GM18526 (cell line): ENCODE data around the gene ASB3.

Source experiments
- POLR2A ChIP-seq: IDR thresholded peaks from 3 replicates; pipeline ENCODE4 v1.6.1; 2011; ENCODE audit not compliant: insufficient read length; ENCODE audit errors: extremely low read depth

The ASB3 gene

DNA sequence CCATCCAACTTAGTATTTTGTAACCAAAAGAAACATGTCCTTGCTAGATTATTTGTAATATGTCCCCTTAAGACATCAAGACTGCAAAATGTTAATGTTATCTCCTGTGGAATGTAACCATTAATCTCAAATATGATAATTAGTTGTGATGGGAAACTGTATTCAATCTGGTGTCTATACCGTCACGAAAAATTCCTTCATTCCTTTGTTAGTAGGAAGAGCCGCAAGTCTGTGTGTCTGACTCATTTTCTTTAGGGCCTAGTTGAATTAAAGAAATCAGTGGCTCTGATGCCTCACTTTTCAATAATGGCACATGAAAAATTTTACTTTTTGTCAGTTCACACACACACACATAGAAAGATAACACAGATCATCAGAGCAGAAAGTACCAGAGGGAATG, 146.3 kb downstream of the ASB3 start:
- TF ChIP-seq POLR2A, result no peak

DNA sequence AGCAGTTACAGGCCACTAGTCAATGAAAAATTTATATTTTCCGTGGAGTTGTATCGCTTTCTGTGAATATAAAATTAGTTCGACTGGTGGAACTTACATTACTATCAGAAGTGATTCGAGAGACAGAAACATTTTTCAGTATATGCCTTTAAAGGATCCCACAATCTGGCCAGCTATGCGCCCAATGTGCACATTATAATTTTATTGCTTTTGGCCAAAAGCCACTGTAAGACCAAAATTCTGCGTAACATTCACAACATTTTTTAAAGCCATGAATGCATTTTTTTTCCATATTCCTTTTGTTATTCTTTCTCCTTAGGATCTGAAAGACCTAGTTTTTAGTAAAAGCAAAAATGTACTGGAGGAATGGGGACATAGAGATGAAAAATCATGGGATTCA, 150.2 kb downstream of the ASB3 start:
- no peak for TF ChIP-seq POLR2A

DNA sequence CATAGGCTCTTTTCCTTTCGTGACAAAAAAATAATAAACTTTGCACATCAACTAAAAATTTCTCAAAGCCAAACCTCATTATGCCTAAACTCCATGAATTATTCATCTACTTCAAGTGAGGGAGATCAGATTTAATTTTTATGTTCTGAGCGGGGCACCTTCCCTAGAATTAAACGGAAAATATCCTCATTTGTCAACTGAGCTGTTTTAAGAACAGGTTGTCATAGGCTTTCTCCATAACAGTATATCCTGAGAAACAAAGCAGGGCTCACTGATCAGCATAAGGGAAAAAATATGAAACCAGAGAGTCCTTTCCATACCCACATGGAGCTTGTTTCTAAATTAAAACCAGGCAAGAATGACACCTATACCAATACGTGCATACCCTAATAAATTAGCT, 150.6 kb downstream of the ASB3 start:
- TF ChIP-seq POLR2A, result no peak

DNA sequence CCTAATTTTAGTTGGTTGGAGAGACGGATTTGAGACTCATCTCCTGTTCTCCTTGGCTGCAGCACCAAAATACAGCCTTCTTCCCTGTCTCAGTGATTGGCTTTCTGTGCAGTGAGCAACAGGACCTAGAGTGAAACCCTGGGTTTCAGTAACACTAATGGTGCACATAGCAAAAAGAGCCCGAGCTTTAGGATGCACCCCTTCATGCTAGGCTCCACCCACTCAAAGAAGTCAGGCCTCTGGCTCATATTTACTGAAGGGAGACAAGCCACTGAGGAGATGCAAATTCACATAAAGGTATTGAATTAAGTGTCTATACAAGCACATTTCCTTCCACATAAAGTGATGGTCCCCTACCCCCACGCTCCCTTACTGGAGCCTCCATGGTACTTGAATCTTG, 151.1 kb downstream of the ASB3 start:
- no peak for TF ChIP-seq POLR2A

DNA sequence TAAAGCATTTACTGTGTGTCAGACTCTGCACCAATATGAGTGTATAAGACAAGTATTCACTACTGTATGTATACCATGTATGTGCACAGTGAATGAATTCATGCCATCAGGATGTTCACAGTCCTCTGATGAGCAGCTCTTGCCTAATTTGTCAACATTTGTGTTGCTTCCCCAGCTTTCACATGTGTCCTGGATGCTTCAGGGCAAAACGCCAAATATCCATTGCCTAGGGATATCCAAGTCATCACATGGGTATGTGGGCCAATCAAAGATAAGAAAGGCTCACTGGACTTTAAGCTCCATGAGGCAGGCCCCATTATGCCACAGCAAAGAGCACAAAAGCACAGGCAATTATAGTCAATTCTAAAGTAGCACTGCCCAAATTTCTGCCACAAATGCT, 153.3 kb downstream of the ASB3 start:
- no peak for TF ChIP-seq POLR2A

DNA sequence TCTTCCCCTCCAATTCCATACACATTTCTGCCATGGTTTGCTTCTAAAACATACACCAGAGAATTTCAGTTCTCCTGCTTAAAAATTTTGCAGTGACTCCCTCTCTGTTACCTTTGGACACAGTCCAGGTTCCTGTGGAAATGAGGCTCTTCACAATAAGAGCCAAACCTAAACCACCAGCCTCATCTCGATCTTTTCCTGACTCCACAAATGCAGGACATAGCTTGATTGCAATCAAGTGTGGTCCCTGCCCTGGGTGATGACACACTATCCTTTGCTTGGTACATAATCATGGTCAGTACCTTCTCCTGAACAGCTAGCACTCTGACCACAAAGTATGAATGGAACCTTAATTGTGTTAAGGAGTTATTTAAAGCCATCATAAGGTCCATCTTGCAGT, 154.0 kb downstream of the ASB3 start:
- no peak for TF ChIP-seq POLR2A

DNA sequence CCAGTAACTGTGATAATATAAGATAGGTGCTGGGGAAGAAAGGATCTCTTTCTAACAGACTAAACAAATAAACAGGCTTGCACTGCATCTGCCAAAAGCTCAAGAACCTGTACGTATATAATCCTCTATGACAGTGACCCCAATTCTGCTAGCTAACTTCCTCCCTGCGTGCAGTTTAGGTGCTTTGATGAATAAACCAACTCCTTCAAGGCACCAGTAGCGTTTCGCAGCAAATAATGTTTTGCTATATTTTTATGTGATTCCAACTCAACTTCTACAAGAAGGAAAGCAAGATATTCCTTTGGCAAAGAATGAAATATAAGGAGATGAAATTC, 154.7 kb downstream of the ASB3 start:
- no peak for TF ChIP-seq POLR2A

DNA sequence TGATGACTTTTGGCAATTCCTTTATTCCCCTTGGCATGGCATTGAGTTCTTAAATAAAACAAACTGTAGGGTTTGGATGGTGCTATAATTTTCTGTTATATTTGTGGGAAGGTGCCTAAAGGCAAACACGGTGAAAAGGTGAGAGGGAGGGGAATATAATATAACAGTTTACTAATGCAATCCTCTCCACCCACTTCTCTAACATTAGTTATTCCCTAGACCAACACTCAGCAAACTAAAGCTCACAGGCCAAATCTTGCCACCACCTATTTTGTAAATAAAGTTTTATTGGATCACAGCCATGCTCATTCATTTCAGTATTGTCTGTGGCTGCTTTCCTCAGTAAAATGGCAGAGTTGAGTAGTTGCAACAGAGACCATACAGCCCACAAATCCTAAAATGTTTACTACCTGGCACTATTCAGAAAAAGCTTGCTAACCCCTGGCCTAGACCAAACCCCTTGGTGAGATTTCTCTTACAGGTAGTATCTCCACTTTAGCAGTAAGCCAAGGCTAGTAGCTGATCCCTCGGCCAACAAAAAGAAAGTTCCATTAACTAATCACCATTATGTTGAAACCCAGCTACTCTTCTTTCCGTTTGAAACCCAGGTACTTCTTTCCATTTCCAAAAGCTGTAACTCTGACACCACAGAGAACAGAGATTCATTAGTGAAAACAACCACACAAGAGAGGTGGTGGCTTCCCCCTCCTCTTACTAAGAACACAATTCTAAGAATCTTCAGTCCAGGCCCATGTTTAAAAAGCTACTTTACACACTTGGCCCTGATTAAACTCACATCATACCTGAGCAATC, 155.2 kb downstream of the ASB3 start:
- no peak for TF ChIP-seq POLR2A

DNA sequence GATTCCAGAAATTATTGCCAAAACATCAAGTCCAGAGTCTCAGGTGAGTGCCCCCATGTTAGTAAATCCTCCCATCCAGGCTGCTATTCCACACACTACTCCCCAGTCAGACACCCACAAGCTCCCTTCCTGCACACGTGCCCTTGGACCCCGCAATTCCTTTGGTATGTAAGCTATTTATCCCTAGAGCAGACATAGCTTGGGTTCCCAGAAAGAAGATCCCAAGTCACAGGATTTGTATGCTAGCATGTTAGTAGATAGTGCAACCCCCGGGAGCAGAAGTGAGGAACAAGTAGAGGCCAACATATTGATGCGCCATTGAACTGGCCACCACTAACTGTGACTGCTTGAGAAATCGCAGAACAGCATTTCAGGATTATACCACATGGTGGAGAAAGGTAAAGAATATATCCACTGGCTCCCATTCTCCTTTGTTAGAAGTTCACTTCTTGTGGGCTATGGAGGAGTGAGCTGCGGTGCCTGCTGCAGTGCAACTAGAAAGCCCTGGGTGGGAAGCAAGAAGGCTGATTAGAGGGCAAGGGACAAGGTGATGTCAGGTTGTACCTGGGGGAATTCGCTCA, 156.6 kb downstream of the ASB3 start:
- TF ChIP-seq POLR2A, result no peak

DNA sequence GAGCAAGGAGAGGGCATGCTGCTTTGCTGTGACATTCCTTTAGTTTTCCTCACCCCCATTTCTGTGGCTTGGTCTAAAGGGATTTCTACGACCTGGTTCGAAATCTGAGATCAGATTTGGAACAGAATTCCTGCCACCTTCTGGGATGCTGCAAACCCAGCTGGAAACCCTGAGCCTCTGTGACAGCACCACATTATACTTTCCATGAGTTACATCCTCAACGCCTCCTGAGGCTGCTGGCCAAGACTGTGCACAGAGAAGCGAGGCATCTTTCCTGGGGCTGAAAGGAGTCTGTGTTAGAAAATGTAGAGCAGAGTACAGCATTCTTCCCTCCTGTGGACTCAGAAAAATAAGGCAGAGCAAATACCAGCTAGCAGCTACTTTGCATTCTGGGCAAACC, 157.3 kb downstream of the ASB3 start:
- no peak for TF ChIP-seq POLR2A

DNA sequence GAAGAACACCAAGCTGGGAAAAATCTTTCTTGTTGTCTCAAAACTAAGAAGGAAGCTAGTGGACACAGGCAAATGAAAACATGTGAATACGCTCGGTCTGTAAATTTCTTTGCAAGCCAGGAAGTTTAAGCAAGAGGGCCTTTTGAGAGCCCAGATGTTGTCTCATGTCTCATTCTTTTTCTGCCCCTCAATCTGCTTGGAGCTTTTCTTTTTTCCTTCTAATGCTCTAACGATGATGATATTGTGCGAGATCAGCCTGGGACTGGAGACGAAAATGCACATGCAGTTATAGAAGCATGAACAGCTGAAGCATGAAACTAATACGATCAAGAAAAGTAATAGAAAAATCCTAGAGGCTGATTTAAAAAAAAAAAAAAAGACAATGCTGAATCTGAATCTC, 157.8 kb downstream of the ASB3 start:
- no peak for TF ChIP-seq POLR2A

DNA sequence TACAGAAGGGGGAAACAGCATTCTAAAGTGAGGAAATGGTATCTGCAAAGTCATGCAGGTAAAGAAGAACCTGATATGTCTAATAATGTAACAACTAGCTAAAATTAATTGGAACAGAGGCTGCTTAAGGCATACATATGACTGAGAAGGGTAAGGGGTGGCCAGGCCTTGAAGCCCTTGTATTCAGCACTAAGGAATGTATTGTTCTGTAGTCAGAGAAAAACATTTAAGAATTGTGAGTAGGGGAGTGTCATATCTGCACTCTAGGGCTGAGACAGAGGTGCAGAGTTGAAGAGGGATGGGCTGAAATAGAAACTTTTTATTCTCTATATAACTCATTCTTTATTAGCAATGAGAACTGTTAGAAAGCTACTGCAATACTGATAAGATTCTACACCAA, 164.6 kb downstream of the ASB3 start:
- TF ChIP-seq POLR2A, result no peak

DNA sequence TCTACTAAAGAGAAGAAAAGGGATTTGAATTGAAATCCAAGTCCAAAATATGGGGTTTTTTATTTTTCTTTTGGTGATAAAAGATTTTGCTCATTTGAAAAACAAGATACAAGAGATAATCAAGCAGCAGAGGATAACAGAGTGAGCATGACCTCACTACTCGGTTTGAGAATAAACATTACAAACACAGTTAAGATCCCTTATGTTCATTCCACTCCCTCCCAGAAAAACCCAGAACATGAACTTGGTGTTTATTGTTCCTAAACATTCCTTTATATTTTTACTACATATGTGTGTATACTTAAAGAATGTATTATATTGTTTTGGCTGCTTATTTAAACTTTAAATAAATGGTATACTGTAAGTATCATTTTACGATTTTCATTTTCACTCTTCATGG, 165.8 kb downstream of the ASB3 start:
- TF ChIP-seq POLR2A, result no peak
